SK-N-SH (cell line): Measurements from ENCODE around the gene ROBO1. TPM values are rescaled to one million over a fixed set of nuclear protein-coding genes. Genes with fewer than 3 reads are reported as not detected.
A peak's percentile ranks its signal among the peaks of the same experiment; 100 is the strongest.

Experiments
- CTCF ChIA-PET: fragments of 300-600, 350-600 bp; formaldehyde crosslinking; extraction: SDS; loops from one replicate; lab custom pipeline; 2021; lab: Yijun Ruan, JAX
- POLR2A ChIA-PET: fragments of 350-600 bp; sonication (Branson Sonifier 250); formaldehyde crosslinking; extraction: SDS; loops from one replicate; lab custom pipeline; 2020; ENCODE audit warnings: antibody characterized with exemption, inconsistent platforms; lab: Yijun Ruan, JAX
- DNase-seq: peaks from one replicate; pipeline ENCODE4 v3.0.0; 2012
- H2AFZ ChIP-seq: fragments of 200-600 bp; sonication (generic); 2 replicates; pipeline ENCODE4 v1.8.1; 2016; ENCODE audit warnings: antibody characterized with exemption, mild to moderate bottlenecking, low read depth
- H3F3A ChIP-seq: fragments of 200-600 bp; sonication (generic); replicated peaks from 2 replicates; pipeline ENCODE3; 2016; ENCODE audit warnings: antibody characterized with exemption, mild to moderate bottlenecking; ENCODE audit not compliant: insufficient read depth
- H3K27ac ChIP-seq, 2 experiments: fragments of 200-500 bp in 1 of 2; fragments of 200-600 bp in 1 of 2; sonication (Bioruptor generic) in 1 of 2; sonication (generic), shearing (Covaris generic) in 1 of 2; 2 replicates each; pipeline versions ENCODE4 v1.5.1 to v1.6.1; 2014 to 2016; ENCODE audit warnings: low read depth in 2 of 2, inconsistent platforms in 1 of 2, low read length in 1 of 2, mild to moderate bottlenecking in 1 of 2, mixed read lengths in 1 of 2
- H3K27me3 ChIP-seq: fragments of 200-600 bp; sonication (generic), shearing (Covaris generic); 2 replicates; pipeline ENCODE4 v1.6.1; 2016; ENCODE audit warnings: mixed run types; ENCODE audit not compliant: insufficient read depth
- H3K36me3 ChIP-seq, 2 experiments: fragments of 200-500 bp in 1 of 2; fragments of 200-600 bp in 1 of 2; sonication (Bioruptor generic) in 1 of 2; sonication (generic) in 1 of 2; replicated peaks in 1 of 2; 2 replicates each; pipeline versions ENCODE3 to v1.5.1; 2014 to 2016; ENCODE audit warnings: low read length in 1 of 2, mild to moderate bottlenecking in 1 of 2; ENCODE audit not compliant: insufficient read depth in 2 of 2, control insufficient read depth in 1 of 2
- H3K4me1 ChIP-seq, 2 experiments: fragments of 200-500 bp in 1 of 2; fragments of 200-600 bp in 1 of 2; sonication (Bioruptor generic) in 1 of 2; sonication (generic), shearing (Covaris generic) in 1 of 2; 2 replicates each; pipeline versions ENCODE4 v1.5.1 to v1.6.1; 2014 to 2016; ENCODE audit warnings: low read depth in 1 of 2, low read length in 1 of 2, mixed run types in 1 of 2; ENCODE audit not compliant: insufficient read depth in 2 of 2, control insufficient read depth in 1 of 2
- H3K4me2 ChIP-seq: fragments of 200-600 bp; sonication (generic), shearing (Covaris generic); 2 replicates; pipeline ENCODE4 v1.6.1; 2017; ENCODE audit warnings: mixed run types
- H3K4me3 ChIP-seq, 2 experiments: fragments of 200-500 bp in 1 of 2; fragments of 200-600 bp in 1 of 2; sonication (Bioruptor generic) in 1 of 2; sonication (generic), shearing (Covaris generic) in 1 of 2; 2 replicates each; pipeline versions ENCODE4 v1.5.1 to v1.8.1; 2014 to 2016; ENCODE audit warnings: low read depth in 2 of 2, inconsistent platforms in 1 of 2, low read length in 1 of 2, mild to moderate bottlenecking in 1 of 2, mixed read lengths in 1 of 2, moderate library complexity in 1 of 2
- H3K79me2 ChIP-seq: fragments of 200-600 bp; sonication (generic); 2 replicates; pipeline ENCODE4 v1.8.1; 2017; ENCODE audit warnings: mild to moderate bottlenecking; ENCODE audit not compliant: insufficient read depth
- H3K9ac ChIP-seq: fragments of 200-600 bp; sonication (generic); 2 replicates; pipeline ENCODE4 v1.6.1; 2017; ENCODE audit warnings: mixed run types
- H3K9me2 ChIP-seq: fragments of 200-600 bp; sonication (generic); 2 replicates; pipeline ENCODE4 v1.6.1; 2017; ENCODE audit warnings: mixed run types
- H3K9me3 ChIP-seq: fragments of 200-600 bp; sonication (generic); 2 replicates; pipeline ENCODE4 v1.6.1; 2017; ENCODE audit warnings: mixed run types, mild to moderate bottlenecking, moderate library complexity
- H4K20me1 ChIP-seq: fragments of 200-600 bp; sonication (generic); 2 replicates; pipeline ENCODE4 v1.6.1; 2017; ENCODE audit warnings: mild to moderate bottlenecking, mixed run types; ENCODE audit not compliant: insufficient read depth
- CHD2 ChIP-seq: fragments of 150-350 bp; IDR thresholded peaks from 2 replicates; pipeline ENCODE4 v1.6.1; 2018; ENCODE audit warnings: low read length; ENCODE audit not compliant: partially characterized antibody
- ELF1 ChIP-seq: IDR thresholded peaks from 2 replicates; pipeline ENCODE4 v1.4.0; 2012
- FOXJ3 ChIP-seq: sonication (generic); formaldehyde crosslinking; IDR thresholded peaks from 2 replicates; pipeline ENCODE4 v1.5.1; 2020; ENCODE audit warnings: mild to moderate bottlenecking, missing genetic modification reagents
- GATA2 ChIP-seq: sonication (generic); formaldehyde crosslinking; IDR thresholded peaks from 2 replicates; pipeline ENCODE4 v1.5.0; 2020; ENCODE audit warnings: mild to moderate bottlenecking, missing genetic modification reagents
- JUND ChIP-seq: IDR thresholded peaks from 2 replicates; pipeline ENCODE4 v1.4.0; 2012
- RCOR1 ChIP-seq: fragments of 150-350 bp; IDR thresholded peaks from 2 replicates; pipeline ENCODE4 v1.6.1; 2017; ENCODE audit warnings: antibody characterized with exemption, low read length
- RXRA ChIP-seq: IDR thresholded peaks from 2 replicates; pipeline ENCODE4 v1.4.0; 2012; ENCODE audit warnings: low read depth, mild to moderate bottlenecking, borderline replicate concordance
- WGBS: methylation state at CpG from one replicate; pipeline ENCODE4 v1.1.6; 2017; ENCODE audit warnings: low lambda C conversion rate; 5-methylcytosine and 5-hydroxymethylcytosine counted together
- polyA plus RNA-seq, 3 experiments: library from polyadenylated mRNA; depleted of rRNA; stranded (reverse); fragments of >200 nt; gene quantifications; 2 replicates each; pipeline ENCODE4 v1.2.3, GENCODE V29; 2012
- TF ChIP-seq, protein P1 (sequence below): fragments of 150-350 bp; IDR thresholded peaks from 2 replicates; pipeline ENCODE4 v1.6.1; 2017; ENCODE audit warnings: antibody characterized with exemption, low read length, low read depth, borderline replicate concordance

The ROBO1 gene
- polyA plus RNA-seq, 1 of the 3 experiments (the other 2 are of a cell fraction) = 22.7 TPM

GRCh38 chr3:79187426-79187825 lies 580.4 kb downstream of the ROBO1 start:
- TF ChIP-seq ELF1 = no peak
- POLR2A ChIA-PET = no interaction called here
- Histone ChIP-seq H4K20me1 (no peaks in the 10 kb centered on the region), H3K79me2 (no peaks in the 10 kb centered on the region), H3K9ac (no peak overlapping the region), H3F3A (no peaks in the 10 kb centered on the region), H3K9me2 (no peaks in the 10 kb centered on the region), H3K27me3 (no peaks in the 10 kb centered on the region), H3K4me3 (no peak overlapping the region), H3K4me1 (peaks cover 0 to 2% of the 10 kb centered on the region in 2 experiments; a peak in 1 of 4 replicates), H3K4me2 (no peak overlapping the region), H3K9me3 (no peaks in the 10 kb centered on the region), H2AFZ (no peak overlapping the region), H3K27ac (no peak overlapping the region), H3K36me3 (no peaks in the 10 kb centered on the region)
- DNase-seq = no peak
- CTCF ChIA-PET = no interaction called here
- 55% methylated on average over 5 of the region's 5 CpGs for WGBS

DNA sequence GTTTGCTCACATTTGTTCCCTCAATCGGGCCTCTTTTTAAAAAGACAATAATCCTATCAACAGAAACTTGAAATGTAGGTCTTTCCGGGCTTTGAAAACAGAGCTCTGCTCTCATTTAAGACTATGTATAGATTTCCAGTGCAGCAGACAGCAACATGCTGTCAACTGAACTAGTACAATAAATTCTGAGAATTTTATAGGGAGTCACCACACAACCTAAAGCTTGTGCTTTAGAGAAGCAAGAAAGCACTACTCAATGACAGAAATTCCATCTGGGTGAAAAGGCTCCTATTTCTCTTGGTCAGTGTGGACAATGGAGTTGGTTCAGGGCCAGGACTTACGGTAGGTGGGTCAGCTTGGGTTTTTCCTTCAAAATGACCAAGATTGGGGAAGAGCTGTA lies 583.5 kb downstream of the ROBO1 start:
- no peak overlapping the region for H3K27ac ChIP-seq

GRCh38 chr3:79183496-79183895 lies 584.3 kb downstream of the ROBO1 start:
- no peaks in the 10 kb centered on the region for H3K9me2 ChIP-seq
- no peaks in the 10 kb centered on the region for H3K79me2 ChIP-seq
- H3K9me3 ChIP-seq = no peaks in the 10 kb centered on the region
- 19% methylated on average over 1 of the region's 1 CpG for WGBS
- no peak overlapping the region for H2AFZ ChIP-seq
- no peak for TF ChIP-seq ELF1
- ChIA-PET CTCF (interaction anchor here (0.5 kb wide), 1 partner anchor 1028 kb away, joined by 3 read pairs; no protein-coding TSS in a partner anchor), POLR2A (no interaction called here)
- no peaks in the 10 kb centered on the region for H3F3A ChIP-seq
- H3K36me3 ChIP-seq = no peaks in the 10 kb centered on the region
- no peaks in the 10 kb centered on the region for H3K27me3 ChIP-seq
- H3K9ac ChIP-seq = no peak overlapping the region
- peaks cover 0 to 2% of the 10 kb centered on the region in 2 experiments; a peak in 1 of 4 replicates for H3K4me1 ChIP-seq
- no peaks in the 10 kb centered on the region for H4K20me1 ChIP-seq
- H3K4me2 ChIP-seq = no peak overlapping the region
- H3K27ac ChIP-seq = 0 out of 4 replicates have a peak overlapping the region, but pooled peaks of 1 of the 2 experiments have one; percentile 16
- DNase-seq = no peak
- no peak overlapping the region for H3K4me3 ChIP-seq

More for the DNA sequence above, 583.5 kb downstream of the ROBO1 start:
- Histone ChIP-seq H3K36me3 (no peaks in the 10 kb centered on the region), H3K27me3 (no peaks in the 10 kb centered on the region), H3K9me2 (no peaks in the 10 kb centered on the region), H2AFZ (no peak overlapping the region), H4K20me1 (no peaks in the 10 kb centered on the region), H3F3A (no peaks in the 10 kb centered on the region), H3K4me3 (no peak overlapping the region), H3K9me3 (no peaks in the 10 kb centered on the region), H3K79me2 (no peaks in the 10 kb centered on the region), H3K4me1 (peaks cover 0 to 2% of the 10 kb centered on the region in 2 experiments; a peak in 1 of 4 replicates), H3K4me2 (no peak overlapping the region), H3K9ac (no peak overlapping the region)
- ChIA-PET POLR2A (no interaction called here), CTCF (interaction anchor here (0.5 to 1.1 kb wide), 2 partner anchors 16 to 1027 kb away, joined by 3 read pairs; no protein-coding TSS in a partner anchor)
- TF ChIP-seq RCOR1 (no peak), JUND (no peak), FOXJ3 (CRISPR knock-in tag) (no peak), RXRA (no peak), CHD2 (no peak), GATA2 (CRISPR knock-in tag) (no peak)
- TF ChIP-seq, protein P1, sequence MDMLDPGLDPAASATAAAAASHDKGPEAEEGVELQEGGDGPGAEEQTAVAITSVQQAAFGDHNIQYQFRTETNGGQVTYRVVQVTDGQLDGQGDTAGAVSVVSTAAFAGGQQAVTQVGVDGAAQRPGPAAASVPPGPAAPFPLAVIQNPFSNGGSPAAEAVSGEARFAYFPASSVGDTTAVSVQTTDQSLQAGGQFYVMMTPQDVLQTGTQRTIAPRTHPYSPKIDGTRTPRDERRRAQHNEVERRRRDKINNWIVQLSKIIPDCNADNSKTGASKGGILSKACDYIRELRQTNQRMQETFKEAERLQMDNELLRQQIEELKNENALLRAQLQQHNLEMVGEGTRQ = no peak
- WGBS = 56% methylated on average over 3 of the region's 3 CpGs
- no peak for DNase-seq
